Loucy (cell line): ENCODE results near the gene EXD3.

Experiments
- EZH2phosphoT487 ChIP-seq: fragments of 200-600 bp; IDR thresholded peaks from 2 replicates; pipeline ENCODE4 v1.6.1; 2018; ENCODE audit warnings: antibody characterized with exemption, mild to moderate bottlenecking, moderate library complexity, borderline replicate concordance
- TF ChIP-seq, protein P1 (sequence below): fragments of 200-600 bp; sonication (generic); conservative IDR thresholded peaks from 2 replicates; pipeline ENCODE4 v1.5.1; 2014; ENCODE audit warnings: mild to moderate bottlenecking, antibody characterized with exemption, low read length

DNA sequence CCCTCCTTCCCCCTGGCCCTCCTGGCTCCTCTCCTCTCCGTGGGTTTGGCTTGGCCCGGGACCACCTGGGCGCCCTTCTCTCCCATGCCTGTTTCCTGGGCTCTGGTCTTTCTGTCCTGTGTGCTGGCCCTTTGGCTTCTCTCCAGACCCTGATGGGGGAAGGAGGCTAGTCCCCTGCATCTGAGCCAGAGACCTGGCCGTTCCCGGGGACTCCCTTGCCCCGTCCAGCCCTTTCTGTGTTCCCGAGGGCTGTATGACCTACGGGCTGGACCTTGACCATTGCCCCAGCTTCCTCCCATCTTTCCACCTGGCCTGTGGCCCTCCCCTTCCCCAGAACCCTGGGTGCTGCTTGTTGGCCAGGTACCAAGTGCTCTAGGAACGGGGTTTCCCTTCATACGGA is 159.5 kb downstream of the EXD3 start:
- TF ChIP-seq, protein P1, sequence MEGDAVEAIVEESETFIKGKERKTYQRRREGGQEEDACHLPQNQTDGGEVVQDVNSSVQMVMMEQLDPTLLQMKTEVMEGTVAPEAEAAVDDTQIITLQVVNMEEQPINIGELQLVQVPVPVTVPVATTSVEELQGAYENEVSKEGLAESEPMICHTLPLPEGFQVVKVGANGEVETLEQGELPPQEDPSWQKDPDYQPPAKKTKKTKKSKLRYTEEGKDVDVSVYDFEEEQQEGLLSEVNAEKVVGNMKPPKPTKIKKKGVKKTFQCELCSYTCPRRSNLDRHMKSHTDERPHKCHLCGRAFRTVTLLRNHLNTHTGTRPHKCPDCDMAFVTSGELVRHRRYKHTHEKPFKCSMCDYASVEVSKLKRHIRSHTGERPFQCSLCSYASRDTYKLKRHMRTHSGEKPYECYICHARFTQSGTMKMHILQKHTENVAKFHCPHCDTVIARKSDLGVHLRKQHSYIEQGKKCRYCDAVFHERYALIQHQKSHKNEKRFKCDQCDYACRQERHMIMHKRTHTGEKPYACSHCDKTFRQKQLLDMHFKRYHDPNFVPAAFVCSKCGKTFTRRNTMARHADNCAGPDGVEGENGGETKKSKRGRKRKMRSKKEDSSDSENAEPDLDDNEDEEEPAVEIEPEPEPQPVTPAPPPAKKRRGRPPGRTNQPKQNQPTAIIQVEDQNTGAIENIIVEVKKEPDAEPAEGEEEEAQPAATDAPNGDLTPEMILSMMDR: no peak
- TF ChIP-seq EZH2phosphoT487: no peak
